GM15510 (cell line): ENCODE results near the gene PPM1M.

Experiments used
- POLR2A ChIP-seq: IDR thresholded peaks from 3 replicates; pipeline ENCODE4 v1.6.1; 2011; ENCODE audit warnings: borderline replicate concordance; ENCODE audit not compliant: insufficient read length; ENCODE audit errors: extremely low read depth

Gene PPM1M

DNA sequence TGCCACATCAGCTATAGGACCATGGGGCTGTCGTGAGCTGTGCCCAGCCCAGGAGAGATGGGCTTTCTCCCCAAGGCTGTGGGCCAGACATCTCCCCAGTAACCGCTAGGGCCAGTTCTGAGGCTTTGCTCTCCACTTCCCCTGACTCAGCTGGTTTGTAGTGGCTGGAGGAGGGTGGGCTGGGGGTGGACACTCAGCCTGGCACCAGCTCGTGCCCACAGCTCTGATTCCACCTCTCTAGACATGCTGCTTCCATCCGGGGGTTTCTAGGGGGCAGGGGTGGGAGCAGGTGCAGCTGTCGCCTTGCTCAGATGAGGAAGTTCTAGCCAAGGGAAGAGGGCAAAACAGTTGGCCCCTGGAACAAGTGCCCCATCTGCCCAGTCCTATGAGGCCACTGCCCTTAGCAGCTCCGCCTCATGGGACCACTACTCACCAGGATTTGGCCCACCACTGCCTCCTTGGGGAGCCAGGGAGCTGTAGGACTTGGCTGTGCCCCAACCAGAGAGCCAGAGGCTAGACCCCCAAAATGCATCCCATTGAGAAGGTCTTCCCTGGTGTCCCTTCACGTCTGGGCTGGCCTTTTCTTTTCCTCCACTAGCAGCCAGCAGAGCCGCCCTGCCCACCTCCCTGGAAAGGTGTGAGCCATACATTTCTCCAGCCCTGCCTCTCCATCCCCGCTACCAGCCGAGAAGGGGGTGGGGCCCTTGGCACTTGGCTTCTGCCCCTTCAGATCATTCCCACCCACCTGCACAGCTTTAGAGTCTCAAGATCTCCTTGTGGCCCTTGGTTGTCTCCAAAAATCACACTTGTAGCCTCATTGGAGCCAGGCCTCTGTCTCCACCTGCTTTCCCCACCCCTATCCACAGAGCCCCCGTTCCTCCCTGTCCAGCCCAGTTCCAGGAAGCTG, 51.9 kb downstream of the PPM1M start:
- TF ChIP-seq POLR2A, result no peak

- TF ChIP-seq POLR2A, result no peak
These were observed 52.9 kb downstream of the PPM1M start for GRCh38 chr3:52298149-52299098.

DNA sequence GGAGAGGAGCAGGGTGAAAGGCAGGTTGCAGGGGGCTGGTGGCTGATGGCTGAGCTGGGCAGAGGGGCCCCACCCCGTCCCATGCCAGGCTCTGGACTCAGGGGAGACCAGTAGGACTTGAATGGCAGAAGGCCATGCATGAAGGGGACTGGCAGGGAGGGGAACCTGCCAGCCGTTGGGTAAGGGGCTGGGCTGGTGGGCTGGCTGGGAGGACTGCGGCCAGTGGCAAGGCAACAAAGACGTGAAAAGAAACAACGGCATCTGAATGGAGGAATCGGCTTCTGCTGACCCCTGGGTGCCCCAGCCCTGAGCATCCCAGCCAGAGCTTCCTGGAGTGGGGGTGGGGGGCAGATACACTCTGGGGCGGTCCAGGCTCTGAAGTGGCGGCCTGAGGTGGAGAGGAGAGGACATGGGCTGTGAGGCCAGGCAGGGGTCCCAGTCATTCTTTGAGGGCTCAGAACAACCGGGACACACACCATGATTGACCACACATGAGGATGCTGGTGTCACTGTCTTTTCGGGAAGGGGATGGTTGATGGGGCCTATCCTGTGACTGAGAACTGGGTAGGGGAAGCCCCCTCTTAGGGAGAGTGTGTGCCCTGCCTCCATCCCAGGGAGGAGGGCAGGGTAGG, 53.8 kb downstream of the PPM1M start:
- TF ChIP-seq POLR2A, result no peak
